ENCODE measurements around the gene KDELR3.

KDELR3 gene

DNA sequence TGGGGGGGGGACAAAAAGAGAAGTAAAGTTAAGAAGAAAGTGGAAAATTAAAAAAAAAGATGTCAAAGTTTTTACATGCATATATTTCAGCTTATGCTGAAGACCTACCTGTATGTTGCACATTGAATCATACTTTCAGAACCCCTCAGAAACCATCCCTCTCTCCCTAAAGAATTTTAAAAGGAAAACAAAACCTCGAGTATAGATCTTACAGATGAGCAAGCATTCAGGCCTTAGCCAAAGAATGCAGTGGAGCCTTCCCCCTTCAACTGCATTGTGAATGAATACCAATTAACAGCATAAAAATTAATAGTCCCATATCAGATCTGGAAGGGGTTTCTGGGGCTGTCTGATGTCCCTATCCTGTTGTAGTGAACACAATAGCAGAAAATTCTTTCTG is 16.3 kb downstream of the KDELR3 start:
- DNase-seq: no peak

DNA sequence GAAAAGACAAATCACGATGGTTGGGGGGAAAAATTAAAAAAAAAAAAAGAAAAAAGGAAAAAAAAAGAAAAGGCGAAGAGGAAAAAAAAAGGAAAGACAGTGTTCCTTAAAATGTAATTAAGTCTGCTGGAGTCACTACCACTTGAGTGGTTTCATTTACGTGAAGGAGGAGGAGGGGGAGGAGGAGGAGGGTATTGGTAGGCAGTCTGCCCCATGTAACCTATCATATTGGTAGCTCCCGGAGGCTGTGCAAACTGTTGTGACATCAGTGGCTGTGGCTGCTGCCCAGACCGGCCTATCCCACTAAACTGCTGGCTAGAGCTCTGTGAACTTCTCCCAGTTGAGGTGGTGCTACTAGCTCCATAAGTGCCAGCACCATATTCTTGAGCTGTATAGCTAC is 17.9 kb downstream of the KDELR3 start:
- no peak for DNase-seq

- DNase-seq: no peak
Measured at GRCh38 chr22:38487946-38488345, 20.1 kb downstream of the KDELR3 start.

DNA sequence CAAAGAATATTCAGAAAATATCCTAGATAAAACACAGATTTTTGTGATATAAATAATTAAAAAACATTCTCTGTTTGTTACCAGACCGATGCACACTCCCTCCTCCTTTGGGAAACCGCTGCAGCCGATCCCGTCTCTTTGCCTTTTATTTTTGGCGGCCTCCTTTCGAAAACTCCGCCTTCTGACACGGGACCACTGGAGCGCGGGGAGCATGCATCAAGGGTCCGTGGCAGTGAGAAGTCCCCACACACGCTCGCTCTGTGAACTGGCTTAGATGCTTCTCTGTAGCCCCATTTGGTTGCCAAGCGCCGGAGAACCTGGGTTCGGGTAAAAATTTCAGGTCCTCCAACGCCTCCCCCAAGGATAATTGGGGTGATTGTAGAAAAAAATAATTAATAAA is 21.2 kb downstream of the KDELR3 start:
- no peak for DNase-seq

DNA sequence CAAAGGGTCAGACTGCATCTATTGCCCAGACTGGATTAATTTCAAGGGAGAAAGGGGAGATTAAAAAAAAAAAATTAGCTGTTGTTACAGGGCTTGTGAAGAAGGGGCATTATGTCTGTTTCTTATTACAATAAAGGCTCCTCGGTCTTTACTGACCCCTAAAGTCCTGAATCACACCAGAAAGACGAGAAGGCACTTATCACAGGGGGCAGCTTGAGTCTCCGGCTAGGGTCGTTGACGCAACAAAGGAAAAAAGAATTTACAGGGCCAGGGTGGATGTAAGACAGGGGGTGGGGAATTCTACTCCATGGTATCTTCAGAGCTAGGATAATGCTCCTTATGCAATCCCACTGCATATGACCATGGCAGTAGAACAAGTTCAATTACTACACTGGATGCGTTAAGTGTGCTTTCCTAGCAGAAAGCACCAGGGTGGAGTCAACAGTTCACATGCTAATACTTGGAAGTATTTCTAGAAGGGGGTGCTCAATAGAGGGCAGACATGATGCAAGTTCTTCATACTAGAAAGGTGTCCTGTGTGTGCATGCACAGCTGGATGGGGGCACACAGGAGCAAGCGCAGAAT is 21.8 kb downstream of the KDELR3 start:
- DNase-seq: no peak

GRCh38 chr22:38490475-38490874 is 22.6 kb downstream of the KDELR3 start:
- DNase-seq: no peak

GRCh38 chr22:38490915-38491314 is 23.0 kb downstream of the KDELR3 start:
- DNase-seq: no peak

- DNase-seq: no peak
Measured at GRCh38 chr22:38491707-38492348, 23.9 kb downstream of the KDELR3 start.

- DNase-seq: no peak
Measured at GRCh38 chr22:38494498-38494897, 26.6 kb downstream of the KDELR3 start.

DNA sequence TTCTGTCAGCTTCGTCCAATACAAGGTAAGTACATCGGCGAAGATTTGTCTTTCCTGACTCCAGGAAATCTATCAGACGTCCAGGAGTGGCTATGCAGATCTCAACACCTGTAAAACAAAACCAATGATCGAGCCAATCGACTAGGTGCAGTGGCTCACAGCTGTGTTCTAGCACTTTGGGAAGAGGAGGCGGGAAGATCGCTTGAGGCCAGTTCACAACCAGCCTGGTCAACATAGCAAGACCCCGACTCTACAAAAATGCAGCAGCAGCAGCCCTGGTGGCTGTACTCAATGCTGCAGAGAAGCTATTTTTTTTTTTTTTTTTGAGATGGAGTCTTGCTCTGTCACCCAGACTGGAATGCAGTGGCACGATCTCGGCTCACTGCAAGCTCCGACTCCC is 27.0 kb downstream of the KDELR3 start:
- no peak for DNase-seq

DNA sequence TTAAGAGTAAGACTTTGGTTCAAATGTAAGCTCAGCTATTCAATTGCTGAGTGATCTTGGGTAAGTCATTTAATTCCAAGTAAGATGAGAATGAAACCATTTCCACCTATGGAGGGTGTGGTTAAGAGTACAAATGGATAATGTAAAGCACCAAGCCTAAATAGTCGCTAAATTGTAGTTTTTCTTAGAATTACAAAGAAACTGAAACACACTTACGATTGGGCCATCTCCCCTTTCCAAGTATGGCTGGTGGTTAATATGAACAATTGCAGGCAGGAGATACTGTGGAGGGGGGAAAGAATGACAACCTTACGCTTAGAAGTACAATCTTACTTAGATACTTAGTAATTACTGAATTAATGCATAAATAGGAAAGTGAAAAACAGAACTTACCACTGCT is 30.0 kb downstream of the KDELR3 start:
- DNase-seq: no peak

- no peak for DNase-seq
Measured at GRCh38 chr22:38501797-38502672, 34.1 kb downstream of the KDELR3 start.

- no peak for DNase-seq
Measured at GRCh38 chr22:38503021-38503420, 35.1 kb downstream of the KDELR3 start.

DNA sequence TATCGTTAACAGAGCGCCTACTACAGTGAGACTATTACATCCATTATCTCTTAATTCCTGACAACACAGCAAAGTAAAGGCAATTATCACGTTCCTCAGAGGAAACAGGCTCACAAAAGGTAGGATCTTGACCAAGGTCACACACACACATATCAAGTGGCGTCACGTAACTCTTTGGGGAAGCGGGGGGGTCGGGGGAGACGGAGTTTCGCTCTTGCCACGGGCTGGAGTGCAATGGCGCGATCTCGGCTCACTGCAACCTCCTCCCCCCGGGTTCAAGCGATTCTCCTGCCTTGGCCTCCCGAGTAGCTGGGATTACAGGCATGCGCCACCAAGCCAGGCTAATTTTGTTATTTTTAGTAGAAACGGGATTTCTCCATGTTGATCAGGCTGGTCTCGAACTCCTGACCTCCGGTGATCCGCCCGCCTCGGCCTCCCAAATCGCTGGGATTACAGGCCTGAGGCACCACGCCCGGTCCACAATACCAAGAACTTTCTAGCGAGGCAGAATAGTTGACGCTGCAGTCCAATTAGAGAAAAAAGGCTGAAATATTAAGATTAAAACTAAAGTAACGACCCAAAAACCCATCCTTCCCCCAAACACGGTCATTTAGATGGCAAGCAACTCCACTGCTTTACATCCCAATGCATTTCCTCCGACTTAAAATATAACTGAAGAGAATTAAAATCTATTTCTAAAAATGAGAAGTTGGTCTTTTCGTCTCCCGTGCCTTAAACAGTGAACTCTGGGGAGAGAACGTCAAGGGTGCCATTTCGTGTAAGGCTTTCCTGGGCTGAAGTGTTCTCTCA is 37.0 kb downstream of the KDELR3 start:
- peak; percentile 84 for DNase-seq

DNA sequence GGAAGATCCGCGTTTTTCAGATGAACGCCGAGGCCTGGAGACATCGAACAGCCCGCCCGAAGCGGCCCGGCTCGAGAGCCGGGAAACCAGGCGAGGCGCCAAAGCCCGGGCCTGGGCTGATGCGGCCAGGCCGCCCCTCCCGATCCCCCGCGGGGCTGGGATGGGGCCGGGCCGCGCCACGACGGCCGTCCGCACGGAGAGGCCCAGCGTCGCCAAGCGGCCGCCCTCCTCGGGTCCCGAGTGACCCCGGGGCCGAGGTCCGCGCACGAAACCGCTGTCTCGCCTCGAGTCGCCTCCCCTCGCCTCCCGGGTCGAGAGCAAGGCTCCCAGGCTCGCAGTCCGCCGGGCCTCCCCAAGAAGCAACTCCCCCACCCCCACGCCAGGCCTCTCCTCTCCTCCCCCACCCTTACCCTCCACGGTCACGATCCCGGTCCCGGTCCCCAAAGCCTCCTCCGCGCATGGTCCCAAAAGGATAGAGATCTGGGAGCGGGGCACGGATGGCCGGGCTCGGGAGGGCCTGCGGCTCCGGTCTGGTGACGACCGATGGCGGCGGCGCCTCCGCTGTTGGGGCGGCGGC is 37.7 kb downstream of the KDELR3 start:
- DNase-seq: peak; percentile 87

DNA sequence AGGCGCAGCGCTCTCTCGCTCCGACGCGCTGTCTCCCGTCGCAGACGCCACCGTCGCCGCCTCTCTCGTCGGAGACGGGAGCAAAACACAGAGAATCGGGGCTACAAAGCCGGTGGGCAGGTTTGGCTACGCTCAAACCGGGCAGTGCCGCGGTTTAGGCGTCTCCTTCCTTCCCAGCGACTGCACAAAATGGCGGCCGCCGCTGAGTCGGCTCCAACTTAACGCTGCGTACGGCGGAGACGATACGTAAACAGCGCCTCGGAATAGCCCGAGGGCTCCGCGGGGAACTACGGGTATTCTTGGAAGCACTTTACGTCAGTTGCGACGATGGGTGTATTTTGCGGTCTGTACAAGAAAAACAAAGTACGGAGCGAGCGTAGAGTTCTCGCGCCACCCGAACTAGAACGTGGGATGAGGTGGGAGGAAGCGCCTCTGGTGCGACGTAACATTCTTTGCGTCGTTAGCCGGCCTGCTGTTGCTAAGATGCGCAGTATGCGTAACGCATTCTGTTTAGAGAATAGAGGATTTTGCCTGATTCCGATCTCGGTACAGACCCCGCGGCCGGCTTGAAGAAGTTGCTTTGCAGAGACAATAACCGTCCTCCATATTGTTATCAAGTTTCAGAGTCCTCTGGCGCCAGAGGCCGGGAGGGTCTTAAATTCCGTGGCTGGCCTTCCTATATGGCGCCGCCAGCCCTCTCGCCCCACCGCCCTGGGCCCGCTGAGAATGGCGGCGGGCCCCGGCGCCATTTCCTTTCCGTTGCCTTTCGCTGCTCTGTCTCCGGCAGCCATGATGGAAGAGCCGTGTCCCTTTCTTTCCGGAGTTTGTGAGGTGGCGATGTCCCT is 38.4 kb downstream of the KDELR3 start, which contains the start of gene DDX17:
Gene DDX17, minus strand, starts transcription at position 194 of the 845 bp plus-strand sequence.
- DNase-seq: peak; percentile 97

DNA sequence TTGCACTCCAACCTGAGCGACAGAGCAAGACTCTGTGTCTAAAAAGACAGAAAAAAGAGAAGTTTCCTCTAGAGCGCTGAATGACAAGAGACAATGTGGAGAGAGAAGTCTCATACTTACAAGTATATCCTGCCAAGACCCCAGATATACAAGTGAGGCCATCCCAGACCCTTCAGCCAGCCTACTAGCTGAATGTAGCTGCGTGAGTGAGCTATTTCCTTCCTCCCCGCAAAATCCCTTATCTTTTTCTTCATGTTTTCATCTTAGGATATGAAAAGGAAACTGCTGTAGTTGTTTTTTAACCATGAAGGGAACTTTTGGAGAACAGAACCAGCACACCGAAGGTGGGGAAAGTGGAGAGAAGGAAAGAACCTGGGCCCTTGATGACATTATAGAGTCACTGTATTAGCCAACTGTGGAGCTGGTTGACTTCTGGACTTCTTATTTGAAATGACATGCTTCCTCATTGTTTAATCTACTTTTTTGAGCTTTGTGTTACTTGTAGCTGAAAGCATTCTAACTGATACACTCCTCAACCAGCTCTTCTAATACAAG is 42.6 kb downstream of the KDELR3 start:
- no peak for DNase-seq

- DNase-seq: peak; percentile 69
Measured at GRCh38 chr22:38513063-38513462, 45.2 kb downstream of the KDELR3 start.

GRCh38 chr22:38518620-38519019 is 50.7 kb downstream of the KDELR3 start:
- DNase-seq: no peak

DNA sequence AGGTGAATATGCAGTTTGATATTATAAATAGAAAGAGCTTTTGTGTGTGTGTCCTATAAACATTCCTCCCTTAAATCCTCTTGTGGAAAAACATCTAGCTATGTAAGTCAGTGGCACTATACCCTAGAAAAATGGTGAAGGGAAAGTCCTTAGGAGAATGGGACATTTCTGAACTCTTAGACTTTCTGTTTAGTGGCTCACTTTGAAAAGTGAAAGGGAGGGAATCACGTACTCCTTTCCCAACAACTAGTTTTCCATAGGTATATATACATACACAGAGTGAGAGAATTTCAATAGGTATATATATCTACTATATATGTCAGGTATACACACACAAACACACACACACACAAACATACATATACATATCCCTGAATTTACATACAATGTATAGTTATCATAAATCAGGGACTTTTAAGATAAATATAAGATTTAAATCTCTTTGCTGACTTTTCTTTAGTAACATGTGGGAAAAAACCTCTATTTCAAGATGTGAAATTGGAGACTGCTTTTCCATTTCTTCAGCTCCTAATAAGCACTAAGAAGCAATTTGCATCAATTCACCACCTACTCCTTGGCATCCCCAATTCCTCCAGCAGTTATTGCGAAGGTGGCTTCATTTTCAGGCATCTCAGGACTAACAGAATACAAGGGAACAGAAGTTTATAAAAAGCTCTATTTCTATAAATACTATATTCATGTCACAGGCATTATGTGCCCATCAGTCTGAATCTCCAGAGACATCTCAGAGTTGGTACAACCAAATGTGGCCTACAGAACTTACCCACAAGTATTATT is 51.8 kb downstream of the KDELR3 start:
- DNase-seq: no peak

DNA sequence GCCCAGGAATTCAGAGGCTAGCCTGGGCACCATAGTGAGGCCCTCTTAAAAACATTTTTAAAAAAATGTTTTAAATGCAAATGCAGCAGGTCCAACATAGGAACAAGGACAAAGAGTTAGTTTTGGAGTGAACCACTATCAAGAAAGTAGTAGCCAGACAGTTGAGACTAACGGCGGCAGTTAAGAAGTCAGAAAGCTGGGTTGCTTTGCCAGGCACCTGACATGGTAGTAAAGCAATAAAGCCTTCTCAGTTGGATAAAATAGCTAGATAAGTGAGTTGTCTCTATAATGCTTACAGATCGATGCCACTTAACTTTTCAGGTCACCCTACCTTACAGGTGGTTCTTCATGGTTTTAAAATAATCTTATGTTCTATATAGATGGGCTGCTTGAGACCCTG is 55.1 kb downstream of the KDELR3 start:
- no peak for DNase-seq
